Neural progenitor cell (in vitro differentiated cells): ENCODE results near the gene MRPS34. TPM values are rescaled to one million over a fixed set of nuclear protein-coding genes. Genes with fewer than 3 reads are reported as not detected.

Experiments used
- DNase-seq: peaks from one replicate; pipeline ENCODE4 v3.0.0-alpha.2; 2016; ENCODE audit warnings: low spot score
- H2AFZ ChIP-seq: fragments of 200-600 bp; sonication (generic); replicated peaks from 2 replicates; pipeline ENCODE4 v1.6.1; 2016; ENCODE audit warnings: antibody characterized with exemption
- H3F3A ChIP-seq: fragments of 200-600 bp; sonication (generic); 2 replicates; pipeline ENCODE4 v1.6.1; 2016; ENCODE audit warnings: antibody characterized with exemption, low read depth
- H3K27ac ChIP-seq: fragments of 200-600 bp; sonication (generic); 2 replicates; pipeline ENCODE4 v1.5.1; 2016; ENCODE audit warnings: mild to moderate bottlenecking
- H3K27me3 ChIP-seq: fragments of 200-600 bp; sonication (generic); 2 replicates; pipeline ENCODE4 v1.6.1; 2016; ENCODE audit warnings: mild to moderate bottlenecking, moderate library complexity
- H3K36me3 ChIP-seq: fragments of 200-600 bp; sonication (generic); 2 replicates; pipeline ENCODE4 v1.5.1; 2016
- H3K4me1 ChIP-seq: fragments of 200-600 bp; sonication (generic); 2 replicates; pipeline ENCODE4 v1.6.1; 2016; ENCODE audit warnings: mixed run types
- H3K4me2 ChIP-seq: fragments of 200-600 bp; sonication (generic); 2 replicates; pipeline ENCODE4 v1.6.1; 2016
- H3K4me3 ChIP-seq: fragments of 200-600 bp; sonication (generic); 2 replicates; pipeline ENCODE4 v1.5.1; 2016
- H3K79me2 ChIP-seq: fragments of 200-600 bp; sonication (generic); 2 replicates; pipeline ENCODE4 v1.6.1; 2016; ENCODE audit warnings: low read depth
- H3K9ac ChIP-seq: fragments of 200-600 bp; sonication (generic); 2 replicates; pipeline ENCODE4 v1.6.1; 2016
- H3K9me3 ChIP-seq: fragments of 200-600 bp; sonication (generic); 2 replicates; pipeline ENCODE4 v1.5.1; 2016; ENCODE audit warnings: low read depth
- H4K20me1 ChIP-seq: fragments of 200-600 bp; sonication (generic); 2 replicates; pipeline ENCODE4 v1.6.1; 2016; ENCODE audit warnings: low read depth
- H3K27ac Mint-ChIP-seq: 3 replicates; pipeline ENCODE4 v1.8.0; 2021; ENCODE audit warnings: mixed read lengths
- H3K27me3 Mint-ChIP-seq: 2 replicates; pipeline ENCODE4 v1.8.0; 2022; ENCODE audit warnings: low read depth, mild to moderate bottlenecking, inconsistent platforms, moderate library complexity, mixed read lengths; ENCODE audit not compliant: insufficient read depth
- H3K36me3 Mint-ChIP-seq: 3 replicates; pipeline ENCODE4 v1.8.0; 2021; ENCODE audit warnings: mixed read lengths
- H3K4me1 Mint-ChIP-seq: 3 replicates; pipeline ENCODE4 v1.8.0; 2021; ENCODE audit warnings: mixed read lengths
- H3K4me3 Mint-ChIP-seq: 3 replicates; pipeline ENCODE4 v1.8.0; 2021; ENCODE audit warnings: mild to moderate bottlenecking, moderate library complexity, mixed read lengths
- H3K9me3 Mint-ChIP-seq: 3 replicates; pipeline ENCODE4 v1.8.0; 2020; ENCODE audit warnings: mixed read lengths
- CTCF ChIP-seq: fragments of 200-600 bp; sonication (generic); IDR thresholded peaks from 2 replicates; pipeline ENCODE4 v1.5.1; 2017; ENCODE audit warnings: antibody characterized with exemption, mild to moderate bottlenecking
- EZH2 ChIP-seq: fragments of 200-600 bp; sonication (generic); IDR thresholded peaks from 2 replicates; pipeline ENCODE4 v1.6.1; 2017; ENCODE audit warnings: antibody characterized with exemption, mild to moderate bottlenecking, moderate library complexity
- EZH2phosphoT487 ChIP-seq: fragments of 200-600 bp; sonication (generic); IDR thresholded peaks from 2 replicates; pipeline ENCODE4 v1.6.1; 2017; ENCODE audit warnings: antibody characterized with exemption
- total RNA-seq: library from RNA; depleted of rRNA; stranded (reverse); fragments of >200 nt; gene quantifications from 2 replicates; pipeline ENCODE4 v1.2.3, GENCODE V29; 2015; ENCODE audit warnings: low replicate concordance

MRPS34 gene
- total RNA-seq, 1 donor from 2014 or later: 48.4 TPM

- peaks cover 4% of the 10 kb centered on the region for H3K36me3 Mint-ChIP-seq
- no peaks in the 10 kb centered on the region for H3K9me3 Mint-ChIP-seq
- peaks cover 23% of the 10 kb centered on the region for H4K20me1 ChIP-seq
- H2AFZ ChIP-seq: no peak overlapping the region
- H3K27me3 Mint-ChIP-seq: peaks cover 4% of the 10 kb centered on the region
- no peak overlapping the region for H3K27ac ChIP-seq
- no peak overlapping the region for H3K4me3 Mint-ChIP-seq
- H3K27me3 ChIP-seq: no peaks in the 10 kb centered on the region
- no peak overlapping the region for H3K9ac ChIP-seq
- H3K4me1 Mint-ChIP-seq: peaks cover 5% of the 10 kb centered on the region
- H3K4me3 ChIP-seq: no peak overlapping the region
- H3K4me2 ChIP-seq: no peak overlapping the region
- TF ChIP-seq EZH2 (no peak), CTCF (no peak), EZH2phosphoT487 (no peak)
- H3K79me2 ChIP-seq: peaks cover 26% of the 10 kb centered on the region
- no peaks in the 10 kb centered on the region for H3K9me3 ChIP-seq
- no peaks in the 10 kb centered on the region for H3K4me1 ChIP-seq
- DNase-seq: no peak
- H3K27ac Mint-ChIP-seq: no peak overlapping the region
- H3F3A ChIP-seq: peaks cover 3% of the 10 kb centered on the region
- no peaks in the 10 kb centered on the region for H3K36me3 ChIP-seq
These were observed 15.3 kb upstream of the MRPS34 start for GRCh38 chr16:1788095-1788707.

GRCh38 chr16:1787322-1788094 lies 14.6 kb upstream of the MRPS34 start:
- Mint-ChIP-seq H3K9me3 (no peaks in the 10 kb centered on the region), H3K27me3 (peaks cover 7% of the 10 kb centered on the region), H3K4me1 (peaks cover 6% of the 10 kb centered on the region), H3K27ac (no peak overlapping the region), H3K36me3 (peaks cover 4% of the 10 kb centered on the region), H3K4me3 (no peak overlapping the region)
- DNase-seq: no peak
- Histone ChIP-seq H3K4me1 (no peaks in the 10 kb centered on the region), H3K27ac (no peak overlapping the region), H2AFZ (no peak overlapping the region), H3K9ac (no peak overlapping the region), H3K9me3 (no peaks in the 10 kb centered on the region), H3K36me3 (no peaks in the 10 kb centered on the region), H4K20me1 (peaks cover 25% of the 10 kb centered on the region), H3K4me2 (no peak overlapping the region), H3K4me3 (no peak overlapping the region), H3K79me2 (peaks cover 29% of the 10 kb centered on the region), H3F3A (peaks cover 5% of the 10 kb centered on the region), H3K27me3 (no peaks in the 10 kb centered on the region)
- TF ChIP-seq CTCF: no peak

GRCh38 chr16:1787056-1787321 lies 14.1 kb upstream of the MRPS34 start:
- H3K9me3 Mint-ChIP-seq: no peaks in the 10 kb centered on the region
- H3K4me1 Mint-ChIP-seq: peaks cover 6% of the 10 kb centered on the region
- Histone ChIP-seq H3K27me3 (no peaks in the 10 kb centered on the region), H3K4me3 (no peak overlapping the region), H4K20me1 (peaks cover 25% of the 10 kb centered on the region), H3K27ac (no peak overlapping the region), H3K9ac (no peak overlapping the region), H3K79me2 (peaks cover 29% of the 10 kb centered on the region), H3K4me1 (no peaks in the 10 kb centered on the region), H3F3A (peaks cover 5% of the 10 kb centered on the region), H3K36me3 (no peaks in the 10 kb centered on the region), H3K4me2 (no peak overlapping the region), H2AFZ (no peak overlapping the region), H3K9me3 (no peaks in the 10 kb centered on the region)
- TF ChIP-seq EZH2phosphoT487 (no peak), EZH2 (no peak), CTCF (no peak)
- peaks cover 4% of the 10 kb centered on the region for H3K36me3 Mint-ChIP-seq
- peaks cover 7% of the 10 kb centered on the region for H3K27me3 Mint-ChIP-seq
- no peak overlapping the region for H3K27ac Mint-ChIP-seq
- H3K4me3 Mint-ChIP-seq: no peak overlapping the region
- no peak for DNase-seq
